ENCODE data around the gene EPHB4.

DNA sequence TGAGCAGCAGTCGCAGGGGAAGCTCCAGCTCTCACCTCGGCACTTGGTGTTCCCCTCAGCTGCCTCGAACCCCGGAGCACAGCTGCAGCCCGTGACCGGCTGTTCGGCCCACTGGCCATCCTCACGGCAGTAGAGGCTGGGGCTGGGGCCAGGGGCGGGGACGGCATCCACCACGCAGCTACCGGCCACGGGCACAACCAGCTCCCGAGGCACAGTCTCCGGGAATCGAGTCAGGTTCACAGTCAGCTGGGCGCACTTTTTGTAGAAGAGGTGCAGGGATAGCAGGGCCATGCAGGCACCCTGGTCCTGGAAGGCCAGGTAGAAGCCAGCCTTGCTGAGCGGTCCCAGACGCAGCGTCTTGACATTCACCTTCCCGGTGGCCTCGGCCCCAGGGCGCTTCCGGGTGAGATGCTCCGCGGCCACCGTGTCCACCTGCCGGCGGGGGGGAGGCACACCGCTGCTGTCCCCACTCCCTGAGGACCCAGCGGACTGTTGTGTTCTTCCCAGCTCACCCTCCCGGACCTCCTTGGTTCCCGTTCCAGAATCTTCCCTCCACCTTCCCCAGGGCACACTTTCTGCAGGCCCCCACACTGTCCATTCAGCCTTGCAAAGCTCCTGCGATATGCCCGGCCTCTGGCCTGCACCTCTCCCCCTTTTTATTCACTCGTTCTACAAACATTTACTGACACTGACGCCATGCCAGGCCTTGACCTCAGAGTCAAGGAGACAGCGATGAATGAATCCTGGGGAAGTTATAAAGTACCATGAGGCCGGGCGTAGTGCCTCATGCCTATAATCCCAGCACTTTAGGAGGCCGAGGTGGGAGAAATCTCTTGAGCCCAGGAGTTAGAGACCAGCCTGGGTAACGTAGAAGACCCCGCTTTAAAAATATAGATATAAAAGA, 4.8 kb downstream of the EPHB4 start:
- TF ChIP-seq, protein P1, sequence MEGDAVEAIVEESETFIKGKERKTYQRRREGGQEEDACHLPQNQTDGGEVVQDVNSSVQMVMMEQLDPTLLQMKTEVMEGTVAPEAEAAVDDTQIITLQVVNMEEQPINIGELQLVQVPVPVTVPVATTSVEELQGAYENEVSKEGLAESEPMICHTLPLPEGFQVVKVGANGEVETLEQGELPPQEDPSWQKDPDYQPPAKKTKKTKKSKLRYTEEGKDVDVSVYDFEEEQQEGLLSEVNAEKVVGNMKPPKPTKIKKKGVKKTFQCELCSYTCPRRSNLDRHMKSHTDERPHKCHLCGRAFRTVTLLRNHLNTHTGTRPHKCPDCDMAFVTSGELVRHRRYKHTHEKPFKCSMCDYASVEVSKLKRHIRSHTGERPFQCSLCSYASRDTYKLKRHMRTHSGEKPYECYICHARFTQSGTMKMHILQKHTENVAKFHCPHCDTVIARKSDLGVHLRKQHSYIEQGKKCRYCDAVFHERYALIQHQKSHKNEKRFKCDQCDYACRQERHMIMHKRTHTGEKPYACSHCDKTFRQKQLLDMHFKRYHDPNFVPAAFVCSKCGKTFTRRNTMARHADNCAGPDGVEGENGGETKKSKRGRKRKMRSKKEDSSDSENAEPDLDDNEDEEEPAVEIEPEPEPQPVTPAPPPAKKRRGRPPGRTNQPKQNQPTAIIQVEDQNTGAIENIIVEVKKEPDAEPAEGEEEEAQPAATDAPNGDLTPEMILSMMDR (tag by site-specific recombination; IDR thresholded peaks at IDR 0.05): no peak
- TF ChIP-seq, protein P2, sequence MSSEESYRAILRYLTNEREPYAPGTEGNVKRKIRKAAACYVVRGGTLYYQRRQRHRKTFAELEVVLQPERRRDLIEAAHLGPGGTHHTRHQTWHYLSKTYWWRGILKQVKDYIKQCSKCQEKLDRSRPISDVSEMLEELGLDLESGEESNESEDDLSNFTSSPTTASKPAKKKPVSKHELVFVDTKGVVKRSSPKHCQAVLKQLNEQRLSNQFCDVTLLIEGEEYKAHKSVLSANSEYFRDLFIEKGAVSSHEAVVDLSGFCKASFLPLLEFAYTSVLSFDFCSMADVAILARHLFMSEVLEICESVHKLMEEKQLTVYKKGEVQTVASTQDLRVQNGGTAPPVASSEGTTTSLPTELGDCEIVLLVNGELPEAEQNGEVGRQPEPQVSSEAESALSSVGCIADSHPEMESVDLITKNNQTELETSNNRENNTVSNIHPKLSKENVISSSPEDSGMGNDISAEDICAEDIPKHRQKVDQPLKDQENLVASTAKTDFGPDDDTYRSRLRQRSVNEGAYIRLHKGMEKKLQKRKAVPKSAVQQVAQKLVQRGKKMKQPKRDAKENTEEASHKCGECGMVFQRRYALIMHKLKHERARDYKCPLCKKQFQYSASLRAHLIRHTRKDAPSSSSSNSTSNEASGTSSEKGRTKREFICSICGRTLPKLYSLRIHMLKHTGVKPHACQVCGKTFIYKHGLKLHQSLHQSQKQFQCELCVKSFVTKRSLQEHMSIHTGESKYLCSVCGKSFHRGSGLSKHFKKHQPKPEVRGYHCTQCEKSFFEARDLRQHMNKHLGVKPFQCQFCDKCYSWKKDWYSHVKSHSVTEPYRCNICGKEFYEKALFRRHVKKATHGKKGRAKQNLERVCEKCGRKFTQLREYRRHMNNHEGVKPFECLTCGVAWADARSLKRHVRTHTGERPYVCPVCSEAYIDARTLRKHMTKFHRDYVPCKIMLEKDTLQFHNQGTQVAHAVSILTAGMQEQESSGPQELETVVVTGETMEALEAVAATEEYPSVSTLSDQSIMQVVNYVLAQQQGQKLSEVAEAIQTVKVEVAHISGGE (tag by site-specific recombination; conservative IDR thresholded peaks at IDR 0.05; ENCODE audit: low read depth): no peak
- TF ChIP-seq, protein P3, sequence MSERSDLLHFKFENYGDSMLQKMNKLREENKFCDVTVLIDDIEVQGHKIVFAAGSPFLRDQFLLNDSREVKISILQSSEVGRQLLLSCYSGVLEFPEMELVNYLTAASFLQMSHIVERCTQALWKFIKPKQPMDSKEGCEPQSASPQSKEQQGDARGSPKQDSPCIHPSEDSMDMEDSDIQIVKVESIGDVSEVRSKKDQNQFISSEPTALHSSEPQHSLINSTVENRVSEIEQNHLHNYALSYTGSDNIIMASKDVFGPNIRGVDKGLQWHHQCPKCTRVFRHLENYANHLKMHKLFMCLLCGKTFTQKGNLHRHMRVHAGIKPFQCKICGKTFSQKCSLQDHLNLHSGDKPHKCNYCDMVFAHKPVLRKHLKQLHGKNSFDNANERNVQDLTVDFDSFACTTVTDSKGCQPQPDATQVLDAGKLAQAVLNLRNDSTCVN (tag by site-specific recombination; optimal IDR thresholded peaks at IDR 0.05): no peak
- TF ChIP-seq ZNF169 (tag by site-specific recombination; IDR thresholded peaks at IDR 0.05): no peak
- TF ChIP-seq ZSCAN5A (tag by site-specific recombination; IDR thresholded peaks at IDR 0.05): no peak
- TF ChIP-seq ZBTB8A (tag by site-specific recombination; IDR thresholded peaks at IDR 0.05): no peak
- no peak for TF ChIP-seq ZNF292 (tag by site-specific recombination; IDR thresholded peaks at IDR 0.05; ENCODE audit: borderline replicate concordance, low read depth)
- TF ChIP-seq ZNF792 (tag by site-specific recombination; IDR thresholded peaks at IDR 0.05): no peak
- no peak for TF ChIP-seq PBX3 (CRISPR knock-in tag; IDR thresholded peaks at IDR 0.05)
- TF ChIP-seq HOXC10 (CRISPR knock-in tag; IDR thresholded peaks at IDR 0.05): no peak
- no peak for TF ChIP-seq SCRT1 (tag by site-specific recombination; IDR thresholded peaks at IDR 0.05; ENCODE audit: borderline replicate concordance)
